ENCODE measurements around the gene PCDH1.

DNA sequence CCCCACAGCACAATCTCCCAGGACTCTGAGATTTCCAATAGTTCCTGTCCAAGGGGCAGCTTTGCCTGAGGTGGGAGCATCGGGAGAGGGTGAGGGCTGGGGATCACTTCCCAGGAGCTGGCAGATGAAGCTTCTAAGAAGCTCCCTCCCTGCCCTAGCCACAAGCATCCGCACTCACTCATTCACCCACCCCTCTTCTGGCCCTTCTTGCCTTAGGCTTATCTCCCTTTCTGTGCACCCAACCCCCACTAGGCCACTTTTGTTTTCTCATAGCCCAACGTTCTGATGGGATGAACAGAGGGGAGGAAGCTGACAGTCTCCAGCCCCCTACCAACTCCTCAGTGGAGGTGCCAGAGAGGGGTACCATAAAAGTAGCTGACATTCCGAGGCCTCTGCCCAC lies 3.7 kb upstream of the PCDH1 start:
- TF ChIP-seq, protein P1, sequence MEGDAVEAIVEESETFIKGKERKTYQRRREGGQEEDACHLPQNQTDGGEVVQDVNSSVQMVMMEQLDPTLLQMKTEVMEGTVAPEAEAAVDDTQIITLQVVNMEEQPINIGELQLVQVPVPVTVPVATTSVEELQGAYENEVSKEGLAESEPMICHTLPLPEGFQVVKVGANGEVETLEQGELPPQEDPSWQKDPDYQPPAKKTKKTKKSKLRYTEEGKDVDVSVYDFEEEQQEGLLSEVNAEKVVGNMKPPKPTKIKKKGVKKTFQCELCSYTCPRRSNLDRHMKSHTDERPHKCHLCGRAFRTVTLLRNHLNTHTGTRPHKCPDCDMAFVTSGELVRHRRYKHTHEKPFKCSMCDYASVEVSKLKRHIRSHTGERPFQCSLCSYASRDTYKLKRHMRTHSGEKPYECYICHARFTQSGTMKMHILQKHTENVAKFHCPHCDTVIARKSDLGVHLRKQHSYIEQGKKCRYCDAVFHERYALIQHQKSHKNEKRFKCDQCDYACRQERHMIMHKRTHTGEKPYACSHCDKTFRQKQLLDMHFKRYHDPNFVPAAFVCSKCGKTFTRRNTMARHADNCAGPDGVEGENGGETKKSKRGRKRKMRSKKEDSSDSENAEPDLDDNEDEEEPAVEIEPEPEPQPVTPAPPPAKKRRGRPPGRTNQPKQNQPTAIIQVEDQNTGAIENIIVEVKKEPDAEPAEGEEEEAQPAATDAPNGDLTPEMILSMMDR (IDR thresholded peaks at IDR 0.05) = no peak
- TF ChIP-seq POLR2A (IDR thresholded peaks at IDR 0.05) = no peak

All from testis (tissue), 2 donors.